HG03571 (cell line): Measurements from ENCODE around the gene ATP6V0E2.

Experiments used
- ATAC-seq: cut with Tn5 transposase; IDR thresholded peaks from one replicate; pipeline ENCODE4 v1.9.1; 2021; ENCODE audit not compliant: unreplicated experiment

ATP6V0E2 gene

GRCh38 chr7:149861728-149862045 lies 12.1 kb upstream of the ATP6V0E2 start:
- ATAC-seq = no peak

- ATAC-seq = no peak
Measured at GRCh38 chr7:149862156-149862555, 11.6 kb upstream of the ATP6V0E2 start.

- no peak for ATAC-seq
Measured at GRCh38 chr7:149863500-149863899, 10.3 kb upstream of the ATP6V0E2 start.

GRCh38 chr7:149864023-149864422 lies 9.7 kb upstream of the ATP6V0E2 start:
- ATAC-seq = no peak

GRCh38 chr7:149864751-149865150 lies 9.0 kb upstream of the ATP6V0E2 start:
- ATAC-seq = no peak

GRCh38 chr7:149865437-149865836 lies 8.3 kb upstream of the ATP6V0E2 start:
- no peak for ATAC-seq

GRCh38 chr7:149866139-149866778 lies 7.5 kb upstream of the ATP6V0E2 start:
- ATAC-seq = no peak

GRCh38 chr7:149866779-149867447 lies 6.9 kb upstream of the ATP6V0E2 start:
- ATAC-seq = no peak

GRCh38 chr7:149867762-149868622 lies 5.8 kb upstream of the ATP6V0E2 start:
- ATAC-seq = no peak

- no peak for ATAC-seq
Measured at GRCh38 chr7:149868623-149869290, 5.0 kb upstream of the ATP6V0E2 start.

GRCh38 chr7:149869291-149869650 lies 4.5 kb upstream of the ATP6V0E2 start:
- ATAC-seq = no peak

GRCh38 chr7:149869867-149870266 lies 3.9 kb upstream of the ATP6V0E2 start:
- no peak for ATAC-seq

- ATAC-seq = no peak
Measured at GRCh38 chr7:149870274-149870673, 3.5 kb upstream of the ATP6V0E2 start.

GRCh38 chr7:149870701-149871483 lies 2.9 kb upstream of the ATP6V0E2 start:
- ATAC-seq = no peak

GRCh38 chr7:149871576-149871975 lies 2.2 kb upstream of the ATP6V0E2 start:
- no peak for ATAC-seq

- no peak for ATAC-seq
Measured at GRCh38 chr7:149872419-149873073, 1.2 kb upstream of the ATP6V0E2 start.

GRCh38 chr7:149873970-149874643 lies 338 bp downstream of the ATP6V0E2 start:
- ATAC-seq = peak; percentile 33

GRCh38 chr7:149874644-149875028 lies 867 bp downstream of the ATP6V0E2 start:
- ATAC-seq = no peak

GRCh38 chr7:149875396-149875795 lies 1.6 kb downstream of the ATP6V0E2 start:
- no peak for ATAC-seq
